Measurements from ENCODE around the gene ZNF385B. TPM values are rescaled to one million over a fixed set of nuclear protein-coding genes. Genes with fewer than 3 reads are reported as not detected.

Gene ZNF385B
- total RNA-seq, 1 experiment from 2014 or later = not detected

DNA sequence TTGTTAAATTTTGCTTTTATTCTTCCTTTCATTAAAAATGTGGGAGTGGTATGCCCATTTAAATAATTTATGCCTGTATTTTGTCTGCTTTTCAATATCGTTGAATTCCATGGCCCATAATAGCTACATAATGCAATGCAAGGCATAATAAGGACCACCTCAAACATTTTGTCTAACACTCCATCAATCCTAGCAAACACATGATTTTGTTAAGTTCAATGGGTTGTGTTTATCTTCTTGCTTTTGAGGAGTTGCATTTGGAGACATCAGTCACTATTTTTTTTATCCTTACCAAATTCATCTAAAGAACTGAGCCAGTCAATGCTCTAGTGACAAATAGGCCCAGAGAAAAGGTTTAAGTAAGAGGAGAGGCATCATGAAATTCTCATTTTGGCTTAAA, 145.5 kb downstream of the ZNF385B start:
- Histone ChIP-seq H3K27me3 (ENCODE audit: low read length) (no peaks in the 10 kb centered on the region), H3K36me3 (ENCODE audit: insufficient read depth, low read length) (no peaks in the 10 kb centered on the region), H3K79me2 (ENCODE audit: low read length) (no peaks in the 10 kb centered on the region), H4K20me1 (ENCODE audit: insufficient read depth, low read depth, low read length) (no peaks in the 10 kb centered on the region), H3K4me1 (ENCODE audit: low read length) (no peaks in the 10 kb centered on the region), H3K9me2 (replicated peaks; ENCODE audit: insufficient read depth, low read length) (no peaks in the 10 kb centered on the region), H3K9ac (ENCODE audit: low read length) (no peak overlapping the region), H2AFZ (ENCODE audit: low read length) (no peak overlapping the region), H3K4me3 (ENCODE audit: low read length) (no peak overlapping the region), H3K4me2 (ENCODE audit: low read depth, low read length, poor library complexity, severe bottlenecking) (no peak overlapping the region), H3K9me3 (ENCODE audit: low read length) (no peaks in the 10 kb centered on the region), H3K27ac (ENCODE audit: low read length) (no peak overlapping the region)
- no peak for DNase-seq

DNA sequence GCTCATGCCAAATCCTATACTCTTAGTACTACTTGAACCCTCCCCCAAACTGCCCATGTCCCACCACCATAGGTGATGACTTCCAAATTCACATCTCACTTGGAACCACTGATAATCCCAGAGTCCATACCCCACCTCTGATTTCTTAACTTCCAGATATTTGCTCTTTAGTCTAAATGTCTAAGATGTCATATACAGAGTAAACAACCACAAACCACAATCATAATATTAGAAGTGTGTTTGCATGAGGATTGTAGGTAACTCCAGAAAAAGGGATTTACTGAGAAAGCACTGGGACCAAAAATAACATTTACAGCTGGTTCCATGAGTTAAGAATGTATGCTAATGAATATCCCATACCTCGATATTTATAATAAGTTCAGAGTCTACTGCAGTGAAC, 146.2 kb downstream of the ZNF385B start:
- Histone ChIP-seq H3K9ac (ENCODE audit: low read length) (no peak overlapping the region), H3K4me1 (ENCODE audit: low read length) (no peaks in the 10 kb centered on the region), H3K4me3 (ENCODE audit: low read length) (no peak overlapping the region), H3K36me3 (ENCODE audit: insufficient read depth, low read length) (no peaks in the 10 kb centered on the region), H3K27me3 (ENCODE audit: low read length) (no peaks in the 10 kb centered on the region), H4K20me1 (ENCODE audit: insufficient read depth, low read depth, low read length) (no peaks in the 10 kb centered on the region), H3K27ac (ENCODE audit: low read length) (no peak overlapping the region), H3K79me2 (ENCODE audit: low read length) (no peaks in the 10 kb centered on the region), H3K9me3 (ENCODE audit: low read length) (no peaks in the 10 kb centered on the region), H3K4me2 (ENCODE audit: low read depth, low read length, poor library complexity, severe bottlenecking) (no peak overlapping the region), H3K9me2 (replicated peaks; ENCODE audit: insufficient read depth, low read length) (no peaks in the 10 kb centered on the region), H2AFZ (ENCODE audit: low read length) (no peak overlapping the region)
- no peak for DNase-seq

DNA sequence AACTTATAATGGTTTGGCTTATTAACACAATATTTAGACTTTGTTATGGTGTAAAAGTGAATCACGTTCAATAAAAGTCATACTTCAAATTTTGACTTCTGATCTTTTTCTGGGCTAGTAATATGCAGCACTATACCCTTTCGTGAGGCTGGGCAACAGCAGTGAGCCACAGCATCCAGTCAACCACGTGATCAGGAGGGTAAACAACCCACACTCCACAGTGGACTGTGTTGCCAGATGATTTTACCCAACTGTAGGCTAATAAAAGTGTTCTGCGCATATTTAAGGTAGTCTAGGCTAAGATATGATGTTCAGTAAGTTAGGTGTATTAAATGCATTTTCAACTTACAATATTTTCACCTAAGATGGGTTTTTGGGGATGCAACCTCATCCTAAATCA, 148.6 kb downstream of the ZNF385B start:
- Histone ChIP-seq H3K4me1 (ENCODE audit: low read length) (no peaks in the 10 kb centered on the region), H3K4me2 (ENCODE audit: low read depth, low read length, poor library complexity, severe bottlenecking) (no peak overlapping the region), H4K20me1 (ENCODE audit: insufficient read depth, low read depth, low read length) (no peaks in the 10 kb centered on the region)

DNA sequence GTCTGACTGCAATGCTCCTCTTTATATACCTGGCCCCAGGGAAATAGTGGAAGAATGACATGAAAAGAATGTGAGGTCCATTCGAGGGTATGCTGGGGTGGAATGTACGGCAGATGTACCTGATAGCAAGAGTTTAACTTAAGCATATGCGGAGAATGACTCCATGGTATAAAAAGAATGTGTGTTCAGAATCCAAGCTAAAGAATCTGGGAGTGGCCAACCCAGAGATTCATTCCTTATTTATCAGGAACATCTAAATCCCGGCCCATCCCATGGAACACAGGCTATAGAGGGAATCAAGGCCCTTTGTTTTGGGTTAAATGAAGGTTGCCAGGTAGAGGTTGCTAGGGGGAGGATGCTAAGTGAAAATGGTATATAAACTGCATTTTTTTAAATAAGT, 150.0 kb downstream of the ZNF385B start:
- H3K4me1 ChIP-seq (ENCODE audit: low read length) = no peaks in the 10 kb centered on the region
- DNase-seq = no peak
- H3K4me2 ChIP-seq (ENCODE audit: low read depth, low read length, poor library complexity, severe bottlenecking) = no peak overlapping the region
- H3K79me2 ChIP-seq (ENCODE audit: low read length) = no peaks in the 10 kb centered on the region
- no peaks in the 10 kb centered on the region for H4K20me1 ChIP-seq (ENCODE audit: insufficient read depth, low read depth, low read length)
- no peak overlapping the region for H3K9ac ChIP-seq (ENCODE audit: low read length)
- H3K9me3 ChIP-seq (ENCODE audit: low read length) = no peaks in the 10 kb centered on the region
- H2AFZ ChIP-seq (ENCODE audit: low read length) = no peak overlapping the region
- no peaks in the 10 kb centered on the region for H3K9me2 ChIP-seq (replicated peaks; ENCODE audit: insufficient read depth, low read length)
- H3K4me3 ChIP-seq (ENCODE audit: low read length) = no peak overlapping the region
- no peaks in the 10 kb centered on the region for H3K27me3 ChIP-seq (ENCODE audit: low read length)
- no peaks in the 10 kb centered on the region for H3K36me3 ChIP-seq (ENCODE audit: insufficient read depth, low read length)
- H3K27ac ChIP-seq (ENCODE audit: low read length) = no peak overlapping the region

More for the DNA sequence above, 148.6 kb downstream of the ZNF385B start:
- Histone ChIP-seq H3K27me3 (ENCODE audit: low read length) (no peaks in the 10 kb centered on the region), H3K4me3 (ENCODE audit: low read length) (no peak overlapping the region), H3K9me2 (replicated peaks; ENCODE audit: insufficient read depth, low read length) (no peaks in the 10 kb centered on the region), H3K9me3 (ENCODE audit: low read length) (no peaks in the 10 kb centered on the region), H3K9ac (ENCODE audit: low read length) (no peak overlapping the region), H2AFZ (ENCODE audit: low read length) (no peak overlapping the region), H3K36me3 (ENCODE audit: insufficient read depth, low read length) (no peaks in the 10 kb centered on the region), H3K79me2 (ENCODE audit: low read length) (no peaks in the 10 kb centered on the region), H3K27ac (ENCODE audit: low read length) (no peak overlapping the region)
- DNase-seq = no peak

DNA sequence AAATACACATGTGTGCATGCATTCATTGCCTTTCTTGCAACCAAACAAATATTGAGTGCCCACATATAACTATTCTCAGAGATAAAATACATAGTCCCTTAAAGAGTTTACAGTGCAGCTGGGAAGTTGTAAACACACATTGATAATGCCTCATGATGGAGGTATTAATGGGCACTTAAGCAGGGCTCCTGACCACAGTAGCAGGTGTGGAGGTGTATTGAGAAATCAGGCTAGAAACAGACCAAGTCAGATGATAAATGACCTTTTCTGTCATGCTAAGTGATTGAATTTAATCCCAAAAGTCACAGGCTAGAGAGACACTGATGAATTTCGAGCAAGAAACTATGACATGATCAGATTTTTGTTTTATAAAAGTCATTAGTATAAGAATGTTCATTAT, 157.7 kb downstream of the ZNF385B start:
- DNase-seq = no peak
- no peaks in the 10 kb centered on the region for H3K79me2 ChIP-seq (ENCODE audit: low read length)
- H3K27me3 ChIP-seq (ENCODE audit: low read length) = no peaks in the 10 kb centered on the region
- no peak overlapping the region for H3K9ac ChIP-seq (ENCODE audit: low read length)
- H3K4me1 ChIP-seq (ENCODE audit: low read length) = no peaks in the 10 kb centered on the region
- no peak overlapping the region for H3K4me3 ChIP-seq (ENCODE audit: low read length)
- no peaks in the 10 kb centered on the region for H4K20me1 ChIP-seq (ENCODE audit: insufficient read depth, low read depth, low read length)
- no peaks in the 10 kb centered on the region for H3K9me2 ChIP-seq (replicated peaks; ENCODE audit: insufficient read depth, low read length)
- no peaks in the 10 kb centered on the region for H3K9me3 ChIP-seq (ENCODE audit: low read length)
- H3K4me2 ChIP-seq (ENCODE audit: low read depth, low read length, poor library complexity, severe bottlenecking) = no peak overlapping the region
- no peak overlapping the region for H2AFZ ChIP-seq (ENCODE audit: low read length)
- no peaks in the 10 kb centered on the region for H3K36me3 ChIP-seq (ENCODE audit: insufficient read depth, low read length)
- H3K27ac ChIP-seq (ENCODE audit: low read length) = no peak overlapping the region

DNA sequence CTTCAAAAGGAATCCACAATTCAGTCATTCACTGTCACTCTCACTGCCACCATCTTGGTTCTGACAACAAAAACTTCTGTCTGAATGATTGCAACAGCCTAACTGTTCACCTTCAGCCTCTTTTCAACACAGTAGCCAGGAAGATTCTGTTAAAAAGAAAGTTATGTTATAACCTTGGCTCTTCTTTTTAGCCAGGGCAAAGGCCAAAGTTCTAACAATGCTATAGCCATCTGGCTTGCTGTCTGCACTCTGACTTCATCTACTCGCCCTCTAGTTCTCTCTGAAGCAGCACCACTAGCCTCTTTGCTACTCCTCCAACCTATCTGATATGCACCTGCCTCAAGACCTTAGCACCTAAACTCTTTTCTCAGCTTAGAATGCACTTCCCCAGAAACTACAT, 158.5 kb downstream of the ZNF385B start:
- Histone ChIP-seq H3K9me3 (ENCODE audit: low read length) (no peaks in the 10 kb centered on the region), H4K20me1 (ENCODE audit: insufficient read depth, low read depth, low read length) (no peaks in the 10 kb centered on the region), H3K4me1 (ENCODE audit: low read length) (no peaks in the 10 kb centered on the region), H3K9ac (ENCODE audit: low read length) (no peak overlapping the region), H3K79me2 (ENCODE audit: low read length) (no peaks in the 10 kb centered on the region), H3K4me2 (ENCODE audit: low read depth, low read length, poor library complexity, severe bottlenecking) (no peak overlapping the region), H3K9me2 (replicated peaks; ENCODE audit: insufficient read depth, low read length) (no peaks in the 10 kb centered on the region), H3K4me3 (ENCODE audit: low read length) (no peak overlapping the region), H2AFZ (ENCODE audit: low read length) (no peak overlapping the region), H3K27ac (ENCODE audit: low read length) (no peak overlapping the region), H3K36me3 (ENCODE audit: insufficient read depth, low read length) (no peaks in the 10 kb centered on the region), H3K27me3 (ENCODE audit: low read length) (no peaks in the 10 kb centered on the region)
- DNase-seq = no peak

DNA sequence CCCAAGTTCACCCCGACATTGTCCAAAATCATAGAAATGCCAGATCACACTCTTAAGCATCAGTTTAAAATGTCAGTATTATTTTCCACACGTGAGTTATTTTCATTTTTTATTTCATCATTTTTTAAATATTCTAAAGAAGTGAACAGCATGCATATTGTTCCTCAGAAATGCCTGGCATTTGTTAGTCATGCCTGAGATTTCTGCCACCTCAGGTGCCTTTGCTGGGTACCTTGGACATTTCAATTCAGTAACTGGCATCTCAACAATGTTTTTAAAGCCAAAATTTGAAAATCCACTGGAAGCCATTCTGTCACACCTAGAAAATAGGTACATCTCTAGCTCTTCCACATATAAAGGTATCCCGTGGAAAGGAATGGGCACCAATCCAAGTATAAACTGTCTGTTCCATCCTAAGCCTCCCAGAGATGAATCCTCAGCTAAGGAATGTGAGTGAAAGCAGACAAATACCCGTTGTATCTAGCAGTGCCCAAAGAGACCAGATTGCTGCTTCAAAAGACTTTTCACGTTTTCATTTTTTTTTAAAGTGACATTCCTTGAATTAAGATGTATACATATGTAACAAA, 159.8 kb downstream of the ZNF385B start:
- H3K4me2 ChIP-seq (ENCODE audit: low read depth, low read length, poor library complexity, severe bottlenecking) = no peak overlapping the region
- no peaks in the 10 kb centered on the region for H4K20me1 ChIP-seq (ENCODE audit: insufficient read depth, low read depth, low read length)
- H3K9me3 ChIP-seq (ENCODE audit: low read length) = no peaks in the 10 kb centered on the region
- no peak overlapping the region for H3K9ac ChIP-seq (ENCODE audit: low read length)
- no peaks in the 10 kb centered on the region for H3K36me3 ChIP-seq (ENCODE audit: insufficient read depth, low read length)
- H3K79me2 ChIP-seq (ENCODE audit: low read length) = no peaks in the 10 kb centered on the region
- H2AFZ ChIP-seq (ENCODE audit: low read length) = no peak overlapping the region
- H3K9me2 ChIP-seq (replicated peaks; ENCODE audit: insufficient read depth, low read length) = no peaks in the 10 kb centered on the region
- H3K27ac ChIP-seq (ENCODE audit: low read length) = no peak overlapping the region
- DNase-seq = no peak
- H3K4me3 ChIP-seq (ENCODE audit: low read length) = no peak overlapping the region
- no peaks in the 10 kb centered on the region for H3K27me3 ChIP-seq (ENCODE audit: low read length)
- no peaks in the 10 kb centered on the region for H3K4me1 ChIP-seq (ENCODE audit: low read length)

DNA sequence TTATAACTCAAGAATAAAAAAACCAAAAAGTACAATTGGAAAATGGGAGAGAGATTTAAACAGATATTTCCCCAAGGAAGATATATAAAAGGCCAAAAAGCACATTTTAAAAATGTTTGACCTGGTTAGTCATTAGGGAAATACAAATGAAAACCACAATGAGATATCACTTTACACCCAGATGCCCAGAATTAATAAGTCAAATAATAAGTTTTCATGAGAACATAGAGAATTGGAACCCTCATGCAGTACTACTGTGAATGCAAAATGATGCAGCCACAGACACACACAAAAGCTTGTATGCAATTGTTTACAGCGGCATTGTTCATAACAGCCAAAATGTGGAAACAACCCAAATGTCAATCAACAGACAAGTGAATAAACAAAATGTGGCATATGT, 165.9 kb downstream of the ZNF385B start:
- H3K27ac ChIP-seq (ENCODE audit: low read length) = no peak overlapping the region
- no peaks in the 10 kb centered on the region for H3K79me2 ChIP-seq (ENCODE audit: low read length)
- H2AFZ ChIP-seq (ENCODE audit: low read length) = no peak overlapping the region
- no peak overlapping the region for H3K4me3 ChIP-seq (ENCODE audit: low read length)
- no peaks in the 10 kb centered on the region for H3K9me2 ChIP-seq (replicated peaks; ENCODE audit: insufficient read depth, low read length)
- no peak overlapping the region for H3K9ac ChIP-seq (ENCODE audit: low read length)
- no peak for DNase-seq
- no peak overlapping the region for H3K4me2 ChIP-seq (ENCODE audit: low read depth, low read length, poor library complexity, severe bottlenecking)
- no peaks in the 10 kb centered on the region for H3K9me3 ChIP-seq (ENCODE audit: low read length)
- no peaks in the 10 kb centered on the region for H3K36me3 ChIP-seq (ENCODE audit: insufficient read depth, low read length)
- no peaks in the 10 kb centered on the region for H3K27me3 ChIP-seq (ENCODE audit: low read length)
- no peaks in the 10 kb centered on the region for H4K20me1 ChIP-seq (ENCODE audit: insufficient read depth, low read depth, low read length)
- H3K4me1 ChIP-seq (ENCODE audit: low read length) = no peaks in the 10 kb centered on the region

DNA sequence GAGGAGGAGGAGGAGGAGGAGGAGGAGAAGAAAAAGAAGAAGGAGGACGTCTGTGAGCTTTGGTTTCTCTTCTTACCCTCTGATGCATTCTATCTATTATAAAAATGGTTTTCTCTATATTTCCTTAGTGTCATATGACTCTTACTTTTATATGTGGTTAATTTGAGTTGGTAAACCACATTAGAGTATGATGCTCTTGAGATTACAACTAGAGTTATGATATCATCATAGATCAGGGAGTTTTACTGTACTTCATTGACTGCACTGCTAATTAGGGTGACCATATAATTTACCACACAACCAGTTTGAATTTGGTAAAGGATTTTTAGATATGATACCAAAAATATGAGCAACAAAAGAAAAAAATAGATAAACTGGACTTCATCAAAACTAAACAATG, 166.4 kb downstream of the ZNF385B start:
- no peaks in the 10 kb centered on the region for H3K9me2 ChIP-seq (replicated peaks; ENCODE audit: insufficient read depth, low read length)
- DNase-seq = no peak
- no peak overlapping the region for H3K9ac ChIP-seq (ENCODE audit: low read length)
- no peak overlapping the region for H3K4me3 ChIP-seq (ENCODE audit: low read length)
- no peak overlapping the region for H2AFZ ChIP-seq (ENCODE audit: low read length)
- H4K20me1 ChIP-seq (ENCODE audit: insufficient read depth, low read depth, low read length) = no peaks in the 10 kb centered on the region
- no peaks in the 10 kb centered on the region for H3K36me3 ChIP-seq (ENCODE audit: insufficient read depth, low read length)
- no peaks in the 10 kb centered on the region for H3K9me3 ChIP-seq (ENCODE audit: low read length)
- no peaks in the 10 kb centered on the region for H3K27me3 ChIP-seq (ENCODE audit: low read length)
- H3K79me2 ChIP-seq (ENCODE audit: low read length) = no peaks in the 10 kb centered on the region
- H3K4me2 ChIP-seq (ENCODE audit: low read depth, low read length, poor library complexity, severe bottlenecking) = no peak overlapping the region
- no peak overlapping the region for H3K27ac ChIP-seq (ENCODE audit: low read length)
- H3K4me1 ChIP-seq (ENCODE audit: low read length) = no peaks in the 10 kb centered on the region

All from Karpas-422 (cell line).